Right lobe of liver (tissue), 4 donors: ENCODE results near the gene TLR6.

Experiments
- POLR2A ChIP-seq: fragments of 450-650 bp; IDR thresholded peaks from one replicate; pipeline ENCODE4 v1.6.1; 2017; ENCODE audit warnings: antibody characterized with exemption, mild to moderate bottlenecking
- TF ChIP-seq, protein P1 (sequence below), 4 donors: fragments of 200-600 bp in 3 of 4; fragments of 450-650 bp in 1 of 4; IDR thresholded peaks; one replicate each; pipeline versions ENCODE4 v1.5.1 to v1.8.0; 2016 to 2022; ENCODE audit warnings: antibody characterized with exemption in 4 of 4, mild to moderate bottlenecking in 2 of 4
- donor health status: DM: no; HTN: no; CAD: no.
- donor health status: DM: no; HTN: no; CAD: no.
- donor health status: DM: no; HTN: yes; CAD: no.

DNA sequence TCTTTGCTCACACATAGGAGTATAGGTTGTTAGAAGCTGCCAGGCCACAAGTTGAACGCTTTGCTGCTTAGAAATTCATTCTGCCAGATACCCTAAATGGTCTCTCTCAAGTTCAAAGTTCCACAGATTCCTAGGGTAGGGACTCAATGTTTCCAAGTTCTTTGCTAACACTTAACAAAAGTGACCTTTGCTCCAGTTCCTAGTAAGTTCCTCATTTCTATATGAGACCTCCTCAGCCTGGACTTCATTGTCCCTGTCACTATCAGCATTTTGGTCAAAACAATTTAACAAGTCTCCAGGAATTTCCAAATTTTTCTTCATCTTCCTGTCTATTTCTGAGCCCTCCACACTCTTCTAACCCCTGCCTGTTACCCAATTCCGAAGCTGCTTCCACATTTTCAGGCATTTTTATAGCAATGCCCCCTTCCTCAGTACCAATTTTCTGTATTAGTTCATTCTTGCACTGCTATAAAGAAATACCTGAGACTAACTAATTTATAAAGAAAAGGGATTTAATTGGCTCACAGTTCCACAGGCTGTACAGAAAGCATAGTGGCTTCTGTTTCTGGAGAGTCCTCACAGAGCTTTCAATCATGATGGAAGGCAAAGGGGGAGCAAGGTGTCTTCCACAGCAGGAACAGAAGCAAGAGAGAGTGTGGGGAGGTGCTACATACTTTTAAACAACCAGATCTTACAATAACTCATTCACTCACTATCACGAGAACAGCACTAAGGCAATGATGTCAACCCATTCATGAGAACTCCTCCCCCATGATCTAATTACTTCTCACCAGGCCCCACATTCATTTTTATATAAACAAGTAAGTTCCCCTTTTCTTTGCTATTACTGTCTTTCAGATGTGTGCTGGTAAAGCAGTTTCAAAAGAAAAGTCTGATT lies 40.5 kb downstream of the TLR6 start:
- TF ChIP-seq, protein P1, sequence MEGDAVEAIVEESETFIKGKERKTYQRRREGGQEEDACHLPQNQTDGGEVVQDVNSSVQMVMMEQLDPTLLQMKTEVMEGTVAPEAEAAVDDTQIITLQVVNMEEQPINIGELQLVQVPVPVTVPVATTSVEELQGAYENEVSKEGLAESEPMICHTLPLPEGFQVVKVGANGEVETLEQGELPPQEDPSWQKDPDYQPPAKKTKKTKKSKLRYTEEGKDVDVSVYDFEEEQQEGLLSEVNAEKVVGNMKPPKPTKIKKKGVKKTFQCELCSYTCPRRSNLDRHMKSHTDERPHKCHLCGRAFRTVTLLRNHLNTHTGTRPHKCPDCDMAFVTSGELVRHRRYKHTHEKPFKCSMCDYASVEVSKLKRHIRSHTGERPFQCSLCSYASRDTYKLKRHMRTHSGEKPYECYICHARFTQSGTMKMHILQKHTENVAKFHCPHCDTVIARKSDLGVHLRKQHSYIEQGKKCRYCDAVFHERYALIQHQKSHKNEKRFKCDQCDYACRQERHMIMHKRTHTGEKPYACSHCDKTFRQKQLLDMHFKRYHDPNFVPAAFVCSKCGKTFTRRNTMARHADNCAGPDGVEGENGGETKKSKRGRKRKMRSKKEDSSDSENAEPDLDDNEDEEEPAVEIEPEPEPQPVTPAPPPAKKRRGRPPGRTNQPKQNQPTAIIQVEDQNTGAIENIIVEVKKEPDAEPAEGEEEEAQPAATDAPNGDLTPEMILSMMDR (IDR thresholded peaks at IDR 0.05) = no peak
- TF ChIP-seq POLR2A = no peak
